Right lobe of liver (tissue), 4 donors: Measurements from ENCODE around the gene RXFP3.

Source experiments
- POLR2A ChIP-seq: fragments of 450-650 bp; IDR thresholded peaks from one replicate; pipeline ENCODE4 v1.6.1; 2017; ENCODE audit warnings: antibody characterized with exemption, mild to moderate bottlenecking
- TF ChIP-seq, protein P1 (sequence below), 4 donors: fragments of 200-600 bp in 3 of 4; fragments of 450-650 bp in 1 of 4; IDR thresholded peaks; one replicate each; pipeline versions ENCODE4 v1.5.1 to v1.8.0; 2016 to 2022; ENCODE audit warnings: antibody characterized with exemption in 4 of 4, mild to moderate bottlenecking in 2 of 4
- donor health status: DM: no; HTN: no; CAD: no.
- donor health status: DM: no; HTN: no; CAD: no.
- donor health status: DM: no; HTN: yes; CAD: no.

DNA sequence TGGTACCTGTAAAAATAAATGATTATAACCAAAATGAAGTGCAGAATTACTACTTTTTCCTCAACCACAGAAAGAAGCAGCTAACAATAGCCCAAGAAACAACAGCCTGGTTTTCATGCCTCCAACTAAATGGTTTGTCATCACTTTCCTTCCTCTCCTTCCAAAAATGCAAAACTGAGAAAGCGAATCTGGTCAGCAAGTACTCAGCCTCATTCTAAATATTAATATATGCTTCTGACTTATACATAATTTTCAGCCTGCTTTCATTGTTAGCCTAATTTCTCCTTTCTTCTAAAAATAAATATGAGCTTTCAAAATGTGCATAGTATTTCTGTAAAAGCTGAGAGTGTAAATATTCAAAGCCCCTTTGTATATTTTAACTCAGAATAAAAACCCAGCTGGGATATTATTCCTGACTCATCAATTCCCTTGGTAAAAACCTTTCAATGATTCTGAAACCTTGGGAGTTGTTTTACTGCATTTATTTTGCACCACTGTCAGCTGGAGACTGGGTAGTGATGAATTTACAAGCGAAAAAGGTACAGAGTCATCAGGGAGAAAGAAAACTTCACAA lies 21.5 kb downstream of the RXFP3 start:
- no peak for TF ChIP-seq POLR2A
- TF ChIP-seq, protein P1, sequence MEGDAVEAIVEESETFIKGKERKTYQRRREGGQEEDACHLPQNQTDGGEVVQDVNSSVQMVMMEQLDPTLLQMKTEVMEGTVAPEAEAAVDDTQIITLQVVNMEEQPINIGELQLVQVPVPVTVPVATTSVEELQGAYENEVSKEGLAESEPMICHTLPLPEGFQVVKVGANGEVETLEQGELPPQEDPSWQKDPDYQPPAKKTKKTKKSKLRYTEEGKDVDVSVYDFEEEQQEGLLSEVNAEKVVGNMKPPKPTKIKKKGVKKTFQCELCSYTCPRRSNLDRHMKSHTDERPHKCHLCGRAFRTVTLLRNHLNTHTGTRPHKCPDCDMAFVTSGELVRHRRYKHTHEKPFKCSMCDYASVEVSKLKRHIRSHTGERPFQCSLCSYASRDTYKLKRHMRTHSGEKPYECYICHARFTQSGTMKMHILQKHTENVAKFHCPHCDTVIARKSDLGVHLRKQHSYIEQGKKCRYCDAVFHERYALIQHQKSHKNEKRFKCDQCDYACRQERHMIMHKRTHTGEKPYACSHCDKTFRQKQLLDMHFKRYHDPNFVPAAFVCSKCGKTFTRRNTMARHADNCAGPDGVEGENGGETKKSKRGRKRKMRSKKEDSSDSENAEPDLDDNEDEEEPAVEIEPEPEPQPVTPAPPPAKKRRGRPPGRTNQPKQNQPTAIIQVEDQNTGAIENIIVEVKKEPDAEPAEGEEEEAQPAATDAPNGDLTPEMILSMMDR (IDR thresholded peaks at IDR 0.05): no peak
